GM21576 (cell line): ENCODE measurements around the gene ZNF48.

Experiments
- ATAC-seq: cut with Tn5 transposase; IDR thresholded peaks from one replicate; pipeline ENCODE4 v1.9.1; 2021; ENCODE audit warnings: mild to moderate bottlenecking, moderate library complexity; ENCODE audit not compliant: unreplicated experiment

ZNF48 gene

DNA sequence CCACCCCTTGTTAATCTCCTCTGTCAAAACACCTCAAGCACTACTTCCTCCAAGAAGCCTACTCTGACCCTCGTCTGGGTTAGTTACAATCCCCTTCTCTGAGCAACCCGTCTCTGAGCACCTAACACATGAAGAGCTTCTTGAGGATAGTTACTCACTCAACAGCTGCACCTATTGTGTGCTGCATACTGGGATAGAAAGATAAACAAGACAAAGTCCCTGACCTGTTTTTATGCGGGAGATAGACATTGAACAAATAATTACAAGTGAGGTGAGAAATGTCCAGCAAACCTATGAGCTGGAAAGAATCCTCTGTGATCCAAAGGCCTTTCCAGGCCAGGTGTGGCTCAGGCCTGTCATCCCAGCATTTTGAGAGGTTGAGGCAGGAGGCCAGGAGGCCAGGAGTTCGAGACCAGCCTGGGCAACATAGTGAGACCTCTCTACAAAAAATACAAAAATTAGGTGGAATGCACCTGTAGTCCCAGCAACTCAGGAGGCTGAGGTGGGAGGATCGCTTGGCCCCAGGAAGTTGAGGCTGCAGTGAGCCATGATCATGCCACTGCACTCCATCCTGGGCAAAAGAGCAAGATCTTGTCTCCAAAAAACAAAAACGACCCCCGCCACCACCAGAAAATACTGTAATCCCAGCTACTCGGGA lies 6.7 kb downstream of the ZNF48 start:
- no peak for ATAC-seq

DNA sequence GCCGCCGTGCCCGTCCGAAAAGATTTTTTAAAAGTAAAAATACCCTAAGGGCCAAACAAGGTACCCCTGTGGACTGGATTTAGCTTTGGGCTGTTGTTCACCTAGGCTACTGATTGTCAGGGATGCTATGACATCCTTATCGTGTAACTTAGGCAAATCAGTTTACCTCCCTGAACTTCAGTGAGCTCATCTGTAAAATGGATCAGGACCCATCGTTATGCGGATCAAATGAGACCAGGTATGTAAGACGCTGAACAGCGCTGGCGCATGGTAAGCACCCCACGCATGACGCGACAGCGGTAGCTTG lies 11.5 kb downstream of the ZNF48 start:
- no peak for ATAC-seq

DNA sequence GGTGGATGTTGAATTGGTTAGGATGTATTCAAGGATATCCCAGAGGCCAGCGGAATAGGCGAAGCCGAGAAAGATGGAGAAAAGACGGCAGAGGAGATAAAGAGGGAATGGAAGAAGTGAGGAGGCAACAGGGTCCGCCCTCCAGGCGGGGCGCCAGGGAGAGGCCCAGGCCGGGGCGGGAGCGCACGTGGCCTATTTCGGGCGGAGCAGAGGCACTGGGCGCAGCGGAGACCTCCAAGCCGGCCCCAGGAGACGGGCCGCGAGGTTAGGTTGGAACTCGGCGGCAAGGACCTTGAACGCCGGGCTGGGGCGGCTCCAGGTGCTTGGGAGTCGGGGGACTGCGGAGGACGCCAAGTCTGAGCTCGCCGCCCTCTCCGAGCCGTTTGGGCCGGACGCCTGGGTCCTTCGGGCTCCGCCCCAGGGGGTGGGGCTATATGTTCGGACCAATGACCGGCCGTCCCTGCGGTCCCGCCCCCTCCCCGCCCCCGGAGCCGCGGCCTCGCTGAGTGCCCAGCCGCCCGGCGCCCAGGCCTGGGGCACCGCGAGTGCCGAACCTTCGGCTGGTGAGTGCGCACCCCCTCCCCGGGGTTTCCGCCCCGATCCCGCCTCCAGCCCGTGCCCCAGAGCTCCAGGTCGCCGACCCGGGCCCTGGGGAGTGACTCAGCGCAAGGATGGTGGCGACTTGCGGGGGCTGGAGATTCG lies 12.0 kb downstream of the ZNF48 start, which contains the start of gene ZNF771:
TSS of gene ZNF771 (plus strand) at position 505 of the 702 bp plus-strand sequence. CDS start 448 bp downstream, outside the sequence.
- ATAC-seq, result peak; percentile 77

DNA sequence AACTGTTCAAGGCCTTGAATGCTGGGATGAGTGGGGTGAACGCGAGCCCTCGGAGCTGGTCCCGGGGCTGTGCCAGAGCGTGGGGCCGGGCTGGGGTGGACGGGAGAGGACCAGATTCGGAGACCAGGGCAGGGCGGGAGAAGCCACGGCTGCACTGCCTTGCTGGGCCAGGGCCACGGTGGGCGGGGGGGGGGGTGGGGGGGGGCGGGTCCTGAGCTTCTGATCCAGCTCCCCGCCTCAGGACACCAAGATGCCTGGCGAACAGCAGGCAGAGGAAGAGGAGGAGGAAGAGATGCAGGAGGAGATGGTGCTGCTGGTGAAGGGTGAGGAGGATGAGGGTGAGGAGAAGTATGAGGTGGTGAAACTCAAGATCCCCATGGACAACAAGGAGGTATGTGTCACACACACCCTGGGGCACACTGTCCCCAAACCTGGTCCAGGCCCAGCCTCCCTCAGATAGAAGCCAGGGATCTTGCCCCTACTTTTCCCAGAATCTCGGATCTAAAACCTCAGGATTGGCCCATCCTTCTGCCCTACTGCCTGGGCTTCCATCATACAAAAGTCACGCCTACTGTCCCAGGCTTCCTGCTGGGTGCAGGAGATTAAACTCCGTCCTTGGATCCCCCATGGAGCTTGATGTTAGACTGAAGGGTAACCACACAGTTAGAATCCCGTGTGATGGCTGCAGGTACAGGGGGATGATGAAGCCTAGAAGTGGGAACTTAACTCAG lies 12.7 kb downstream of the ZNF48 start:
- ATAC-seq, result peak; percentile 2

DNA sequence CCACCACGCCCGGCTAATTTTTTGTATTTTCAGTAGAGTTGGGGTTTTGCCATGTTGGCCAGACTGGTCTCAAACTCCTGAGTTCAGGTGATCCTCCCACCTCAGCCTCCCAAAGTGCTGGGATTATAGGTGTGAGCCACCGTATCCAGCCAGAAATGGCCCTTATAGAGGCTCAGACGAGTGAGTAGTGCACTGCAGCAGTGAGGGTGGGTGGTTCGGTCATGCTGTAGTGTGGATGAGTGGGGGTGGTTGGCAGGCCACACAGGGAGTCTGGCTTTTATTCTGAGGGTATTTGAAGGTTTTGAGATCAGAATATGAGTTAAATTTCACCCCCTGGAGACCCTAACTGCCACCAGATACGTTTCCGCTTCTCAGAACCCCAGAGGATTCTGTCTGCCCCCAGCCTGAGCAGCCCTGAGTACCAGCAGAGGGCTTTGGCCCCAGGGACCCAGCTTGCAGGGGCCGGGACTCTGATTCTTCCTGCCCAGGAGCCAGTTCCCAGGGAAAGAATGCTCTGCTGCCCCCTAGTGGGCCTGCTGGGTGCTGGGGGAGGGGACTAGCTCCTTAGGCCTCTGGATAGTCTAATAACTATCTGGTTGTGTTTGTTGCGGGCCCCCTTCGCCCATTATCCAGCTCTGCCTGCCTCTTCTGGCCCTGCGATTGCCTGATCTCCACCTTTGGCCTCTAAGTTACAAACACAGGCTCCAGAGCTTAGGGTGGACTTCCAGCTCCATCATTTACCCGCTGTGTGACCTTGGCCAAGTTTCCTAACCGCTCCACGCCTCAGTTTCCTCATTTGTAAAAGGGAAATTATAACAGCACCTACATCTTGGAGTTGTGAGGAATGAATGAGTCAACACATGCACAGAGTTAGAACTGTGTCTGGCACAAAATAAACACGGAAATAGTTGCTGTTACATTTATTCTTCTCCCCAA lies 14.2 kb downstream of the ZNF48 start:
- ATAC-seq, result peak; percentile 48

DNA sequence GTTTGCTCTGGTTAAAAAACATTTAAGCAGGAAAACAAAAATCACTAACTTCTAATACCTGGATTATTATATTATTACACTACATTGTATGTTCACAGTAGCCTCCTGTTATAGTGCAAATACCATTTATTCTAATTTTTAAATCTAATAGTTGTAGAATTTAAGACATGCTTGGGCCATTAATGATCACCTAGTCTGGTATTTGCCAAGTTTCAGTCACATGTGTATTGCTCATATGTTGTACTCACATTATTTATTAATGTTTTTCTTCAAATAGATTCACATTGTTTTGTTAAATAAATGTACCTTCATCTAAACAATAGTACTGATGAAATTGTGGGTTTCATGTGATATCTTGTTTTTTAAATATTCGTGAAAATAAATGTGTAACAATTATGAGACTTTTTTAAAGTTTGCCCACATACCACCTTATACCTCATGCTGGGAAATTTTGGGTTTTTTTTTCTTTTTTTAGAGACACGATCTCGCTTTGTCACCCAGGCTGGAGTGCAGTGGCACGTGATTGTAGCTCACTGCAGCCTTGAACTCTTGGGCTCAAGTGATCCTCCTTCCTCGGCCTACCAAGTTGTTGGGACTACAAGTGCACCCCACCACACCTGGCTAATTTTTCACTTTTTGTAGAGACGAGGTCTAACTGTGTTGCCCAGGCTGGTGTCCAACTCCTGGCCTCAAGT lies 18.0 kb downstream of the ZNF48 start:
- ATAC-seq, result no peak

DNA sequence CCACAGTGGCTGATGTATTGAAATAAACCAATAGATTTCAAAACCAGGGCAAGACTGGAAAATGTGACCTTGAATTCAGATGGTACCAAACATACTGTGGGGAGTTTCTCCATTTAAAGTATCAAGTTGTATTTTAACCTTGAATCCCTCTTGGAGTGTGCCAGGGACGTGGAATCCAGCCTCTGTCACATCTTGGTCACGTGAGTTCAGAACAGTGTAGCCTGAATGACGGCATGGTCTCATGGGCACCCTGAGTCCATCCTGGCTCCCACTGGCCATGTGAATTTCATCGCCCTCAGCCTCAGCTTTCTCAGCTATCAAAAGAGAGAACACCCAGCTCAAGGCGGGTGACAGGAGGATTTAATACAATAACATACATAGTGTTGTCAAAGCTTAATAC lies 18.9 kb downstream of the ZNF48 start:
- no peak for ATAC-seq

DNA sequence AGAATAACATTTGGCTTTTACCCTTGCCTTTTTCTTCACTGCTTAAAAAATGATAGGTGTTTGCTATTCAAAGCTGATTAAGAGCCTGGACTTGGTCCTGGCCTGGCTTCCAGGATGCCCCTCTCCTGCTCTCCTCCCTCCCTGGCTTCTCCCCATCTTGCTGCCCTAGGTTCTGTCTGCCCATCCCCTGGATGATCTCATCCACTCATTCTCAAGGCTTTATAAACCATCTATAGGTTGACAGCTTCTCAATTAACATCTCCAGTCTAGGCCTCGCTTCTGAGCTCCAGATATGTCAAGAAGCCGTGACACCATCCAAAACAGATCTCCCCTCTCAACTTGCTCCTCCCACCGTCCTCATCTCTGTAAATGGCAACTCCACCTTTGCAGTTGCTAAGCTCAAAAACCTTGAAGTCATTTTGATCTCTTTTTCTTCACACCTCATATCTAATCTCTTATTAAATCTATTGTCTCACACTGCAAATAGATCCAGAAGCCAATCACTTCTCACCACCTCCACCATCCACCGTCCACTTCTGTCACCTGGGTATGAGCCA lies 20.9 kb downstream of the ZNF48 start:
- ATAC-seq, result no peak

DNA sequence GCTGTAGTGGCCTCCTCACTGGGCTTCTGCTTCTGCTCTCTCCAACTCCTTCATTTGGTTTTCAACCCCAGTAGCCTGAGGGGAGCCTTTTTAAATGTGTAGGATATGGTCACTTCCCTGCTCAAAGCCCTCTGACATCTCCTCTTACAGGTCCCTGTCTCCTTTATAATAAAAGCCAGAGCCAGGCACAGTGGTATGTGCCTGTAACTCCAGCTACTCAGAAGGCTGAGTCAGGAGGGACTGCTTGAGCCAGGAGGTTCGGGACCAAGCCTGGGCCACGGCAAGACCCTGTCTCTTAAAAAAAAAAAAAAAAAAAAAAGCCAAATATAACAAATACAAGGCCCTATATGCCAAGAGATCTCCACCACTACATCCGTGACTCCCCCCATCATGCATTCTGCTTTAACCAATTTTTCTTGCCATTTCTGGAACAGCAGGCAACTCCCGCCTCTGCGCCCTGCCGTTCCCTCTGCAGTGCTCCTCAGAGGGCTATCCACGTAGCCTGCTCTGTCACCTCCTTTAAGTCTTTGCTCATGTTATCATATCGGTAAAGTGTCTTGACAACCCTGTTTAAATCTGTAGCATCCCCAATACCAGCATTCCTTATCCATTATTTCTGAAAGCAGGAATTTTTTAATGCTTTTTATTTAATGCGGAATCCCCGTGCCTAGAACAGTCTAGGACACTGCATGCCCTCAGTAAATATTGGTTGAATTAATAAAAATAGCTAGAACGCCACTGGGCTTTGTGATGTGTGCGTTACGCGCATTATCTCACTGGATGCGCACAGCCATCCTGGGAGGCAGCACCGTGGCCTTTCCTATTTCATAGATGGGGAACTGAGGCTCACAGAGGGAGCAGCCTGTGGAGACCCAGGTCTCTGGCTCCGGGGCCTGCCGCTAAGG lies 21.7 kb downstream of the ZNF48 start:
- ATAC-seq, result no peak

DNA sequence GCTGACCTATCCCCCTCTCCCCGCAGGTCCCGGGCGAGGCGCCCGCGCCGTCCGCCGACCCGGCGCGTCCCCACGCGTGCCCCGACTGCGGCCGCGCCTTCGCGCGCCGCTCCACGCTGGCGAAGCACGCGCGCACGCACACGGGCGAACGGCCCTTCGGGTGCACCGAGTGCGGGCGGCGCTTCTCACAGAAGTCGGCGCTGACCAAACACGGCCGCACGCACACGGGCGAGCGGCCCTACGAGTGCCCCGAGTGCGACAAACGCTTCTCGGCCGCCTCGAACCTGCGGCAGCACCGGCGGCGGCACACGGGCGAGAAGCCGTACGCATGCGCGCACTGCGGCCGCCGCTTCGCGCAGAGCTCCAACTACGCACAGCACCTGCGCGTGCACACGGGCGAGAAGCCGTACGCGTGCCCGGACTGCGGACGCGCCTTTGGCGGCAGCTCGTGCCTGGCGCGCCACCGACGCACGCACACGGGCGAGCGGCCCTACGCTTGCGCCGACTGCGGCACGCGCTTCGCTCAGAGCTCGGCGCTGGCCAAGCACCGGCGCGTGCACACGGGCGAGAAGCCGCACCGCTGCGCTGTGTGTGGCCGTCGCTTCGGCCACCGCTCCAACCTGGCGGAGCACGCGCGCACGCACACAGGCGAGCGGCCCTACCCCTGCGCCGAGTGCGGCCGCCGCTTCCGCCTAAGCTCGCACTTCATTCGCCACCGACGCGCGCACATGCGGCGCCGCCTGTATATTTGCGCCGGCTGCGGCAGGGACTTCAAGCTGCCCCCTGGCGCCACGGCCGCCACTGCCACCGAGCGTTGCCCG lies 22.5 kb downstream of the ZNF48 start:
- ATAC-seq, result peak; percentile 76

DNA sequence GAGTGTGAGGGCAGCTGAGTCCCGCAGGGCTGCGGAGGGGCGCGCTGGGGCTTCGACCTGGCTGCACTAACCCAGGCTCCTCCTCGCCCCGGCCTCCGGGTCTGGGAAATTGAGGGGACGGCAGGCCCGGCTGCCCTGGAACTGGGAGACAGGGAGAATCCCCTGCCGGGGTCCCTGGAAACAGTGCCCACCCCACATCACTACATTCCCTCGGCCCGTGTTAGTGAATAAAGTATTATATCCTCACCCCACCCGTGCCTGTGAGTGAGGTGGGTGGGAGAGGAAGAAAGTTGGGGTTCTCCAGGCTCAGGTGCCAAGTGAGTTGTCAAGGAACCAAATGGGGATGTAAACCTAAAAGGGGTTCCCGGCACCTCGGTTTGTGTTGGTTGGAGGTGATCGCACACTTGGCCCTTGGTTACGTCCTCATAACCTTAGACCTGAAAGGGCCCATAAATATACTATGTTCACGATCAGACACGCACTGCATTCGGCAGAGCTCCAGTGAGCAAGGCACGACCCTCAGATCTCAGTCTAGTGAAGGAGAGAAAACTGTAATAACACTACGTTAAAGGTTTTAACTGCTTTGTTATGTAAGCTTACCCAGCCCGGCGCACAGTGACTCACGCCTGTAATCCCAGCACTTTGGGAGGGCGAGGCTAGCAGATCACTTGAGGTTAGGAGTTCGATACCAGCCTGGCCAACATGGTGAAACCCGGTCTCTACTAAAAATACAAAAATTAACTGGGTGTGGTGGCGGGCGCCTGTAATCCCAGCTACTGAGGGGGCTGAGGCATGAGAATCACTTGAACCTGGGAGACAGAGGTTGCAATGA lies 23.3 kb downstream of the ZNF48 start:
- ATAC-seq, result no peak

DNA sequence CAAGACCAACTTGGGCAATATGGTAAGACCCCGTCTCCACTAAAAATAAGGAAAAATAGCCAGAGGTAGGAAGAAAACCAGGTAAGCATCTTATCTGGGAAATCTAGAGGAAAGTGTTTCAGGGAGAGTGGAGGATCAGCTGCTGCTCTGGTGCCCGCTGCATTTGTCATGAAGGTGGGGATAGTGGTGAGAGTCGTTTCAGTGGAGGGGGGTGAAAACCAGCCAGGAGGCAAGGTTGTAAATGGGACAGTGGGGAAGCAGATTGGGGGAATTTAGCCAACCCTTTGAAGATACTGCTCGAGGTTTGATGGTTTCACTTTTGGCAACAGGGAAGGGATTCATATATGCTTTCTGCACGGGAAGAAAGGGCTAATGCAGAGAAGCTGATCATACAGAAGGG lies 25.8 kb downstream of the ZNF48 start:
- no peak for ATAC-seq

DNA sequence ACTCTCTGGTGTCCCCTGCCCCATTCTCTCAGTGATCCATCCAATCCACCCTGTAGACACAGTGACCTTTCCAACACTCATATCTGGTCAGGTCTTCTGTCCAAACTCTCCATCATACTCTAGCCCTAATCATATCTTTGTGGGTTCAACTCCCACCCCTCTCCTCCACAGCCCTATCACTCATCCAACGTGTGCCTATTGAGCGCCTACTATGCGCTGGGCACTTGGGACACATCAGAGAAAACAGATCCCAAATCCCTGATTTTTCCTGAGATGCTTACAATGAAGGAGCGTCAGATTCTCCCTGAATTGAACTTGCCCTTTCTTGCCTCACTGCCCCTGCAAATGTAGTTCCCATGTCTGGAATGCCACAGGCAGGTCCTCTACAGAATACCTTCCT lies 32.8 kb downstream of the ZNF48 start:
- ATAC-seq, result no peak

DNA sequence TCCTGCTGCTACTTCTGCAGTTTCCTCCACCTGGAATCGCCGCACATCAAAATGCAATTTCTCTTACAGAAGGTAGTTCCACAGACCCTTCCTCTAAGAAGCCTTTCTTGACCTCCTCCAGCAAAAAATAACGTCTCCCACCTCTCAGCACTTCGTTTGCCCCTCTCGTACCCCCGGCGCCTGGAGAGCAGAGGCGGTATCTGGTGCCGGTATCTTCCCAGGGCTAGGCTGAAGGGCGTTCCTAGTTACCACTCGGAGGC lies 34.1 kb downstream of the ZNF48 start:
- ATAC-seq, result no peak

DNA sequence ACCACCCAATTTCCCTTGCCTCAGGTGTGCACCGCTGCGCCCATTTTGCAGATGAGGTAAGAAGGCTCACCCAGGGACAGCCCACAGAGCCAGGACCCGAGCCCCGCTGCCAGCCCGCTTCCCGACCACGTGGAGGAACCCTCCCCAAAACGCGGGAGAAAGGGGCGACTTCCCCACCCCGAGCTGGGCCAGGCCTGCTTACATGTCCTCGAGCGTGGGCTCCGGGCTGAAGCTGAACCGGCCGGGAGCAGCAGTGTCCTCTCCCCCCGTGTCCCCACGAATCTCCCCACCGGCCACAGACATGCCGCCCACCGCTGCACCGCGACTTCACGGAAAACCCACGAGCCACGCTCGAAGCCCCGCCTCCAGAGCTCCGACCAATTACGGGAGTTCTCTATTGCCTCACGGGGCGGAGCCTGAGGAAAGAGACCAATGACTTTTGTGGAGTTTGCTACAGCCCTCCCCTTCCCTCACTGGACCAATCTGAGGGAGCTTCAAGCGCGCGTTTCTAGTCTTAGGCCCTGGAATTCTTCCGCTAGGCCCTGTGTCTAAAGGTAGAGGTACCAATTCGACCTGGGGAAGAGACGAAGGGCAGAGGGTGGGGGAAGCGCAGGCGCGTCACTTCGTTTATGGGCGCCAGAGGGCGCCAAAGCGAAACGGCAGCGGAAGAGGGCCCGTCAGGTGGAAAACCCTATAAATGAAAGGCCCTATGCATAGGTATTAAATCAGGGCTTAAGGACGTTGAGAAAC lies 34.6 kb downstream of the ZNF48 start, which contains the start of gene DCTPP1:
TSS of gene DCTPP1 (minus strand) at position 353 of the 750 bp plus-strand sequence. CDS start at position 303, 50 bp downstream.
- ATAC-seq, result peak; percentile 91

DNA sequence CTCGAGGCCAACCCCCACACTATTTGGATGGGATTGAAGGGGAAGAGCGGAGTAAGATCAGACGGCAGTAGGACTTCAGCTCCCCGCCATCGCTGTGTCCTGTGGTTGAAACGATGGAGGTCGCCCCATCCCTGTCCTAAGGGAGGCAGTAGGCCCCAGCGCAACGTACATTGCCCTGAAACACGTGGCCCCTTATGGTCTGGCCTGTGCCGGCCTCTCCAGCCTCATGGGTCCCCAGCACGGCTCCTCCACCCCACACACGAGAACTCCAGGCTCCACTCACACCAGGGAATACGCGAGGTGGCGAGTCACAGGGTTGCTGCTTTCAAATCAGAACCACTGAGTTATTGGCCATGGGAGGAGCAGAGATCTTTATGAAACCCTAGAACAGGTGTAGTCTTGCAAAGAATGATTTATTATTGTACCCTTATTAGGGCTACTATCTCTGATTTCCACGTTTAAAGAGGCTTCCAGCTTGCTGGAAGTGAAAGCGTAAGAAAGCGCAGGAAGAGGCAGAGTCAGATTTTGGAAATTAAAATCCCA lies 35.3 kb downstream of the ZNF48 start:
- ATAC-seq, result no peak

DNA sequence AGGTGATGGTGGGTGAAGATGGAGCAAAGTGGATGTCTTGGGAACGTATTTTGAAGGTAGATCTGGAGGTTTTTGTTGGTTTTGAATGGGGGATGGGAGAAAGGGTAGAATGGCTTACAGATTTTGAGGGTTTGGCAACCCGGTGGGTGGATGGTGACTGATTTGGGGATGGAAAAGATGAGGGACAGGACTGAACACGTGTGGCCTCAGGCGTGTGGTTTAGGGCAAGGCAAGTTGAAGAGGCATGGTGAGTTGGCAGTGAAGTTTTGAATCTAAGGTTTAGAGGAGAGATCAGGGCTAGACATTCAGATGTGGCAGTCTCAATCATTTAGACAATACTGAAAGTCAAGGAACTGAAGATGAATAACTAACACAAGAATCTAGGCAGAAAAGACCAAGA lies 39.6 kb downstream of the ZNF48 start:
- no peak for ATAC-seq
